ENCODE results near the gene SEMA5B. TPM values are rescaled to one million over a fixed set of nuclear protein-coding genes. Genes with fewer than 3 reads are reported as not detected.

Gene SEMA5B
- total and polyA plus RNA-seq, 12 donors, result 0.35 to 4.3 (median 1.8) TPM

DNA sequence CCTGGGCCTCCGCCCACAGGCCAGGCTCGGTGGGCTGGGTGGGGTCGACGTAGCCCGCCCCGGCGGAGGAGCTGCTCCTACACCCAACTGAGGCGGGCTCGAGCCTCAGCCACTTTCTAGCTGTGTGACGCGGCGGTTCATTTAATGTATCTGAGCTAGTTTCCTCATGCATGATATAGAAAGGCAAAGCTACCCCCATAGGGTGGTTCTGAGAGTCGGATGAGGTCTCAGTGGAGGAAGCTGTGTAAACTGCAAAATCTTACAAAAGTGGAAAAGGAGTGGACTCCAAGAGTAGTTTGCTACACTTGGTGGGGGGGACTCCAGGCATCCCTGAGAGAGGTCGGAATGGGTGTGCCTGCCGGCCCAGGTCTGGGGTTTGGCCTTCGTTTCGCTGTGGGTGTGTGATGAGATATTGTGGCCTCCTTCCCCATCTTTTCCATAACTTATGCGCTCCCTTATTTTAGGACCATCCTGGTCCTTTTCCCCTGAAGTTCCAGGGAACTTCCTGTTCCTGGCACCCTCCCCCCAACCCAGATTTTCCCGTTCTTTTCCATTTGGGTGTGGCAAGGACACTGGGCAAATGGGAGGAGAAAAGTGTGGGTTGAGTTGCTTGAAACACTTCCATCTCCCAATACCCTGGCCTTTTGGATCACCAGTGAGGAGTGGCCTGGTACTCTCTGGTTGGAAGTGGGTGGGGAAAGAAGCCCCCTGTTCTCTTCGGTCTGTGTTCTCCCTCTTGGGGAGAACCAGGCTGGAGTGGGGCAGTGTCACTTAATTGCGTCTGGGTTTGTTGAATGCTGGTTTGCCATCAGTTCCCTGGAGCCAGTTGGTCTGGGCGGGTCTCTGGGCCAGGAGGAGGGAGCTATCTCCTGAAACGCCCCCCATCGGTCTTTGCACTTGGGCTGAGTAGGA, 40.4 kb upstream of the SEMA5B start:
- intact Hi-C loops (cut with DNase I), result no loop called here
- DNase-seq, result peak in 2 of 7 donors; percentile 34 to 74
- no peak for TF ChIP-seq POLR2A (IDR thresholded peaks at IDR 0.05)
- TF ChIP-seq, protein P1, sequence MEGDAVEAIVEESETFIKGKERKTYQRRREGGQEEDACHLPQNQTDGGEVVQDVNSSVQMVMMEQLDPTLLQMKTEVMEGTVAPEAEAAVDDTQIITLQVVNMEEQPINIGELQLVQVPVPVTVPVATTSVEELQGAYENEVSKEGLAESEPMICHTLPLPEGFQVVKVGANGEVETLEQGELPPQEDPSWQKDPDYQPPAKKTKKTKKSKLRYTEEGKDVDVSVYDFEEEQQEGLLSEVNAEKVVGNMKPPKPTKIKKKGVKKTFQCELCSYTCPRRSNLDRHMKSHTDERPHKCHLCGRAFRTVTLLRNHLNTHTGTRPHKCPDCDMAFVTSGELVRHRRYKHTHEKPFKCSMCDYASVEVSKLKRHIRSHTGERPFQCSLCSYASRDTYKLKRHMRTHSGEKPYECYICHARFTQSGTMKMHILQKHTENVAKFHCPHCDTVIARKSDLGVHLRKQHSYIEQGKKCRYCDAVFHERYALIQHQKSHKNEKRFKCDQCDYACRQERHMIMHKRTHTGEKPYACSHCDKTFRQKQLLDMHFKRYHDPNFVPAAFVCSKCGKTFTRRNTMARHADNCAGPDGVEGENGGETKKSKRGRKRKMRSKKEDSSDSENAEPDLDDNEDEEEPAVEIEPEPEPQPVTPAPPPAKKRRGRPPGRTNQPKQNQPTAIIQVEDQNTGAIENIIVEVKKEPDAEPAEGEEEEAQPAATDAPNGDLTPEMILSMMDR (IDR thresholded peaks at IDR 0.05), result no peak
- Histone ChIP-seq H3K27me3 (no peaks in the 10 kb centered on the region), H3K36me3 (replicated peaks in 1 of 2) (no peaks in the 10 kb centered on the region), H3K4me3 (peak overlapping the region; percentile 69 to 94 (median 80)), H3K4me1 (replicated peaks in 1 of 2) (peaks cover 29 to 42% of the 10 kb centered on the region in 2 donors), H3K27ac (peak overlapping the region in 4 of 5 donors; percentile 66 to 91 (median 80)), H3K9me3 (replicated peaks in 1 of 3) (no peaks in the 10 kb centered on the region)
- WGBS, 4 donors, result 10 to 15% (median 13%) methylated on average over 15 to 24 of the region's 24 CpGs

DNA sequence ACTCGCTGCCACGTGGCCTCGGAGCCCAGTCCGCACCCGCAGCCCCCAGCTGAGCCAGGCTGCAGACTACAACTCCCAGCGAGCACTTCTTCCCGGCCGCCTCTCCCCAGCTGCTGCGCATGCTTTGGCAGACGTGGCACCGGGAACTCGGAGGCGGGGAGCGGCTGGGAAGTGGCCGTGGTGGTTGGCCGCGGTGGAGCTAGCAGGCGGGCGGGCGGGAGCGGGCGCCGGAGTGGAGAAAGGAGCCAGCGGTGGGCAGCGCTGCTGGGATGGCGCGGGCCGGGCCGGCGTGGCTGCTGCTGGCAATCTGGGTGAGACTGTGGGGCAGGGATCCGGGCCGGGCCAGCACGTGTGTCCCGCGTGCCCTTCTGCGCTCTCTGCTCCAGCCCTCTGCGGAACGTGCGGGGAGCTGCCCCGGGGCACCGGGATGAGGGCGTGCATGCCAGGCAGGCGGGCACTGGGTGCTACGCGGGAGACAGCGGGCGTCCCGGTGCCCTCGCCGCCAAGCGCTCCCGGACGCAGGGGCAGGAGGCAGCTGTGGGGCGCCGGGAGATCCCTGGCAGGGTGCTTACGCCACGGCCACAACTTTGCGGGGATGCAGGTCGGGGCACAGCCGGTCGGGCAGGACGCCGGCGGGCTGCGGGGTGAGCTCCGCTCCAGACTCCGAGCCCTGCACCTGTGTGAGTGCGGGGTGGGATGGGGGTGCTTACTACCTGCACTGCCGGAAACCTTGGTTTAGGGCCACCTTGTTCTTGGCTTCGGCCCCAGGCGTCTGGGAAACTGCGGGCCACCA, 39.5 kb upstream of the SEMA5B start, which contains the start of gene PDIA5:
TSS of gene PDIA5 (plus strand) at position 130 of the 793 bp plus-strand sequence. CDS start at position 270, 140 bp downstream.
- TF ChIP-seq, protein P1 (IDR thresholded peaks at IDR 0.05), result no peak
- TF ChIP-seq POLR2A (IDR thresholded peaks at IDR 0.05), result peak; percentile 54 to 90
- Histone ChIP-seq H3K27me3 (no peaks in the 10 kb centered on the region), H3K4me3 (peak within 1 kb of the TSS; percentile 69 to 94 (median 80)), H3K36me3 (replicated peaks in 1 of 2) (no peaks in the 10 kb centered on the region), H3K4me1 (replicated peaks in 1 of 2) (peaks cover 27 to 36% of the 10 kb centered on the region in 2 donors), H3K9me3 (replicated peaks in 1 of 3) (no peaks in the 10 kb centered on the region), H3K27ac (peak within 1 kb of the TSS in 4 of 5 donors; percentile 66 to 91 (median 80))
- DNase-seq, result peak; percentile 92 to 96 (median 94)
- WGBS, 4 donors, result 0 to 1% (median 0%) methylated on average over 6 to 72 of the region's 72 CpGs
- intact Hi-C loops (cut with DNase I), result no loop called here

DNA sequence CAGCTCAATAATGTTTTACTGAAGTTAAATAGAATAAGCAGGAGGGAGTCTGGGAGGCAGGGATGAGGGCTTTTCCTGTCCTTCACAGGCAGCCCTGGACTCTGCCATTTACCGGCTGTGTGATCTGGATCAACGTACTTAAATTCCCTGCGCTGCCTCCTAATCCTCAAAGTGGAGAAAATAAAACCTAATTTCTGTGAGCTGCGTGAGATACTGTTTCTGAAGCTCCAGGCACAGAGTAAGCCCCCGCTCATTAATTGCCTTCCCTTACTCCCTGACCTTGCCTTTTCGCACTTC, 39.0 kb upstream of the SEMA5B start:
- Histone ChIP-seq H3K27me3 (no peaks in the 10 kb centered on the region), H3K27ac (peak overlapping the region in 2 of 5 donors; percentile 80 to 91), H3K4me1 (replicated peaks in 1 of 2) (peaks cover 21 to 30% of the 10 kb centered on the region in 2 donors), H3K36me3 (replicated peaks in 1 of 2) (no peaks in the 10 kb centered on the region), H3K4me3 (peak overlapping the region in 2 of 4 donors; percentile 72 to 94), H3K9me3 (replicated peaks in 1 of 3) (no peaks in the 10 kb centered on the region)
- no peak for DNase-seq
- WGBS, 4 donors, result 6 to 12% (median 11%) methylated on average over 6 of the region's 6 CpGs
- intact Hi-C loops (cut with DNase I), result no loop called here
- TF ChIP-seq, protein P1 (IDR thresholded peaks at IDR 0.05), result no peak
- TF ChIP-seq POLR2A (IDR thresholded peaks at IDR 0.05), result no peak

DNA sequence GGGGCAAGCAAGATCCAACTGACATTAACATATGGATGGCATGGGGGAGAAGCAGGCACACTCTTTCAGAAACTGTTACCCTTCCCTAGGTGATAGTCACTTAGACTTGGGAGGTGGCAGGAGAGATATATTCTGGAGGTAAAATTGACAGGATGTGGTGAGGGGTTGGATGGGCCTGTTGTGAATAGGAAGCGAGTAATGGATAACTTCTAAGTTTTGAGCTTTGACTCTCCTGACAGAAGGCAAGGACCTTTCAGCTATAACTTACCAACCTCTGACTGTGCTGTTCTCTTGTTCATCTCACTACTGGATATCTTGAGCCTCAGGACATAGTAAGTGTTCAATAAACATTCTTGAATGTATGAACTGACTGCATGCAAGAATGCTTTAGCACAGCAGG, 37.4 kb upstream of the SEMA5B start:
- TF ChIP-seq POLR2A (IDR thresholded peaks at IDR 0.05), result no peak
- TF ChIP-seq, protein P1 (IDR thresholded peaks at IDR 0.05), result no peak
- intact Hi-C loops (cut with DNase I), result no loop called here
- DNase-seq, result no peak
- 5 to 61% (median 47%) methylated on average over 1 of the region's 1 CpG for WGBS, 4 donors
- H3K9me3 ChIP-seq (replicated peaks in 1 of 3), result no peaks in the 10 kb centered on the region
- H3K4me3 ChIP-seq, result no peak overlapping the region
- peaks cover 10 to 14% of the 10 kb centered on the region in 2 donors for H3K4me1 ChIP-seq (replicated peaks in 1 of 2)
- no peaks in the 10 kb centered on the region for H3K36me3 ChIP-seq (replicated peaks in 1 of 2)
- no peak overlapping the region for H3K27ac ChIP-seq
- H3K27me3 ChIP-seq, result no peaks in the 10 kb centered on the region
